NCI-H748 (cell line): ENCODE results near the gene TRIM49C.
"Not testable (repeated sequence)": the region's sequence is repeated elsewhere in the genome, so short reads cannot be mapped to it uniquely, and the experiment has no call there.

Source experiments
- DNase-seq: peaks from one replicate; lab custom pipeline; 2025; ENCODE audit not compliant: unreplicated experiment; lab: John Stamatoyannopoulos, UW

TRIM49C gene

DNA sequence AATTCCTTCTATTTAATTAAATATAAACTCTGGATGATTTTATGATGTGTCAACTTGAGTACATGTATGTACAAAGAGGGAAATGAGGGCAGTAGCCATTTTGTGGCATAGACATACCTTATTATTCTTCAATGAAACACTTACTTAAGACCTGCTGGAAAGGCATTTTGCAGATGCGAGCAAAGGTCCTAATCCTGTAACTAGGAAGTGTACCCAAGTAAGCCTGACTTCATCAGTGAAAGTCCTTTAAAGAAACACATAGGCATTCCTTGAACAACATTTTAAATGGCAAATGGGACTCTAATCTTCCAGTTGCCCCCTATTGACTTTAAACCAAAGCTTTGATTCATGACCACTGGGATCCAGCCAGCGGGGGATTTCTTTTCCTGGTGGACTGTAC, at the start of gene TRIM49C:
Gene TRIM49C, plus strand, starts transcription at position 301 of the 400 bp plus-strand sequence. CDS start 4,106 bp downstream, outside the sequence.
- not testable (repeated sequence) for DNase-seq

- not testable (repeated sequence) for DNase-seq
Observed at GRCh38 chr11:90024184-90024583, 6.7 kb upstream of the TRIM49C start.

DNA sequence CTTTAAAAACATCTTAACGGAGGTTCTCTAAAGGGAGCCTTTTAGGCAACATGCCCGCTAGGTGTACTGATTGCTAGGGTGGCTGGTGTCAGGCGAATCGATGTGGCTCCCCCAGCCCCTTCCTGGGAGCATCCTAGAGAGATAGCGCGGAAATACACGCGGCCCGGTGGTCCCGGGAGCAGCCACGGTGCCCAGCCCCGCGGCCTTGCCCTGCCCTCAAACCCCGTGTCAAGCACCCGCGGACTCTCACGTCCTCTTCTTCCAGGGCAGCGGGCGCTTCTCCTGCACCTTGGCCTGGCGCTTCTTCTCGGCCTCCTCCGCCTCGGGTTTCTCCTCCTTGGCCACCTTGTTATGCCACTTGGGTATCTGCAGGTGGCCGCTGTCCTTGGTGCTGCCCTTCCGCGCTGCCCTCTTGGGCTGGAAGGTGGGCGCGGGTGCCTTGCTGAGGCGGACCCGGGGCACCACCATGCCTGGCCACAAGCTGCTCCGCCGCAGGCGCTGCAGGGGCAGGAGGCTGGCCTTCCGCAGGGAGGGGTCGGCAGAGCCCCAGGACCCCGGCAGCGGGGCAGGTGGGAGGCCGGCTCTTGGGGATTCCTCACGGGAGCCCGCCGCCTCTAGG, 20.8 kb downstream of the TRIM49C start:
- not testable (repeated sequence) for DNase-seq

DNA sequence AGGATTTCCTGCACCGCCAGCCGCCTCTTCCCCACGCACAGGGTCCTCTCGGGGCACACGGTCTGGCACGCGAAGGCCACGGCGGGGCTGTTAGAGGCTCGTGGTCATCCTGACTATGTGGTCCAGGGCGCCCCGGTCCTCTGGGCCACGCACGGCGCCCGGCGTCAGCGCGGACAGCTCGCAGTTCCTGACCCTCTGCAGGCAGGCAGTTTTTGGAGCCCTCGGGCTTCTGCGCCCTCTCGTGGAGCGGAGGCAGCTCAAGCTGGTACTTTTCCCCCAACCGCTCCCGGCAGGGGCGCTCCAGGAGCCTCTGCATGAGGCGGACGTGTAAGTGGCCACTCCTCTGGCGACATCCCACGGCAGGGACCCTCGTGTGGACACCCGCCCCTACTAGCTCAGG, 21.4 kb downstream of the TRIM49C start:
- DNase-seq, result not testable (repeated sequence)

GRCh38 chr11:90053545-90053944, 22.6 kb downstream of the TRIM49C start:
- not testable (repeated sequence) for DNase-seq

- DNase-seq, result not testable (repeated sequence)
Observed at GRCh38 chr11:90085650-90086049, 54.7 kb downstream of the TRIM49C start, which contains the start of gene UBTFL1. UBTFL1 (plus strand) TSS chr11:90085950; CDS start chr11:90085950, 0 bp downstream.

- not testable (repeated sequence) for DNase-seq
Observed at GRCh38 chr11:90088731-90089130, 57.8 kb downstream of the TRIM49C start.
